ENCODE data around the gene POMT1.

The POMT1 gene

DNA sequence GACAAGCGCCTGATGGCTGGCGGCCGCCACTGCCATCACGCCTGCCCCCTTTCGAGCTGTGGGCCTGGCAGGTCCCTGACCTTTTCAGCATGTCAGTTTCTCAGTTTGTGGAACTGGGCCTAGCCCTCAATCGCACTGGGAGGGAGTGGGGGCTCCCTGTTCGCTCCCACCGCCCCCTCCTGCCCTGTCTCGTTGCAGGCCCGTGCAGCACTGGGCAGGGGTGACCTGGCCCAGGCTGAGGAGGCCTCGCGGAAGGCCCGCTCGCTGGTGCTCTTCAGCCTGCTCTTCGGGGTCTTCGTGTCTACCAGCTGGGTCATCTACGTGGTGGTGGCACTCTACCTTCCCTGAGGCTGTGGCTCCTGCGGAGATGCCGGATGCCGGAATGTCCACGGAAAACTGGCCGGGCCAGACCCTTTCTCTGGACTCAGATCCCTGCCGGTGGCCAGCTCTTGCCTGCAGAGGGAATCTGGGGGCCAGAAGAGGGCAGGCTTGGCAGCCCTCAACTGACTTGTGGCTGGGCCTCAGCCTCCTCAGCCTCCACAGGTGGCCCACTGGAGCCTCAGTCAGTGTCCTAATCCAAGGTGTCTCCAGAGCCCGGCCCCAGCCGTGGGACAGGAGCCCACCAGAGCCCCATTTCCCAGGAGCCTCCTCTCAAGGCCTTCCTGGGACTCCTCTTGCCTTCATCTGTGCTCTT is 55.3 kb downstream of the POMT1 start:
- no peak for DNase-seq

DNA sequence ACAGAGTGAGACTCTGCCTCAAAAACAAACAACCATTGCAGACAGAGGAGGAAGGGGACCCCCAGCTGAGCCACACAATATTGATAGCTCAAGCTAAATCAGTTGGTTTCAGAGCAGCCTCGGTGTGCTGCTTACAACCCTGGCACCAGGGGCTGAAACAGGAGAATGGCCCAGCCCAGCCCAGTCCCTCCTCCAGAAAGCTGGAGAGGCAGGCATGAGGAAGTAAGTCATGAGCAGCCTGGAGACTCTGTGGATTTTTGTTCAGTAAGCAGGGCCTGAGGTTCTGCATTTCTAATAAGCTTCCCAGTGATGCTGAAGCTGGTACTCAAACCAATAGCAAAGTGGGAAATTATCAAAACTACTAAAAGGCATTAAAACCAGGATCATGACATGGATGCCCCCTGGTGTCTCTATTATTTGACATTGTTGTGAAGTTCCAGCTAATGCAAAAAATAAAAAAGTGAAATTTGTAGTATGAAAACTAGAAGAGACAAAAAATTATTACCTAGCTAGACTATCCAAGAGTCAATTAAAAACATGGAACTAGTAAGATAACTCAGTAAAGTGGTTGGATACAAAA is 56.8 kb downstream of the POMT1 start:
- DNase-seq: no peak

GRCh38 chr9:131562032-131562959 is 59.6 kb downstream of the POMT1 start:
- DNase-seq: no peak

DNA sequence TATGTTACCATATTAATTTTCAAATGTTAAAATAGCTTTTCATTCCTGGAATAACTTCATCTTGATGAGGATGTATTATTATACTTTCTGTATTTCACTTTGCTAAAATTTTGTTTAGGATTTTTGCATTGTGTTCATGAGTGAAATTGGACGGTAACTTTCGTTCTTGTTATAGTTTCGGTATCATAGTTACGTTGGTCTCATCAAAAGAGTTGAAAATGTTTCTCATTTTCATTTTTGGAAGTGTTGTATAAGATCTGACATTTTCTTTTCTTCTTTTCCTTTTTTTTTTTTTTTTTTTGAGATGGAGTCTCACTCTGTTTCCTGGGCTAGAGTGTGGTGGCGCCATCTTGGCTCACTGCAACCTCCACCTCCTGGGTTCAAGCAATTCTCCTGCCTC is 62.7 kb downstream of the POMT1 start:
- DNase-seq: no peak

DNA sequence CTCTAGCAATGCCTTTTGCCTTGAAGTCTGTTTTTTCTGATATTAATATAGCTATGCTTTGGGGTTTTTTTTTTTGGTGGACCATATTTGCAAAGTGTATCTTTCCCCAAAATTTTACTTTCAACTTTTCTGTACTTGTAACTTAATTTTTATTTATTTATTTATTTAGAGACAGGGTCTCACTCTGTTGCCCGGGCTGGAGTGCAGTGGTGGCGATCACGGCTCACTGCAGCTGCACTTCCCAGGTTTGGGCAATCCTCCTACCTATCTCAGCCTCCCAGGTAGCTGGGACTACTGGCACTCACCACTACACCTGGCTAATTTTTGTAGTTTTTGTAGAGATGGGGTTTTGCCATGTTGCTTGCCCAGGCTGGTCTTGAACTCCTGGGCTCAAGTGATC is 63.4 kb downstream of the POMT1 start:
- no peak for DNase-seq

DNA sequence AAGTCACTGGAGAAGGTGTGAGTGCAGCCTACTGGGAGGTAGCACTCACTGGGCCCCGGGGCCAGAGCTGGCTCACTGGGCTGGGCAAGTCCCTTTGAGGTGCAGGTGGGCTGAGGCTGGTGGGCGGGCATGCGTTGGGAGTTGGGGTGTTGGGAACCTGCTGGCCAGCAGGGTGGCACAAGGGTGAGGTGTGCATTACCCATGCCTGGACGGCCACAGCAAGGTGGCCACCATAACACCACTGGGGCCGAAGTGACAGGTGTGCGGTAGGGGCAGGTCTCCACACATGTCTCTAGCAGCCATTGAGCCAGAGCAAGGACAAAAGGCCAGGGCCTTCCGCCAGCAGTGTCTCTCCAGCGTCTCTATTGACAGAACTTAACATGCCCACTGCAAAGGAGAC is 65.2 kb downstream of the POMT1 start:
- DNase-seq: no peak
